ENCODE results near the gene STX12.
"Not testable (repeated sequence)": the region's sequence is repeated elsewhere in the genome, so short reads cannot be mapped to it uniquely, and the experiment has no call there.

STX12 gene

DNA sequence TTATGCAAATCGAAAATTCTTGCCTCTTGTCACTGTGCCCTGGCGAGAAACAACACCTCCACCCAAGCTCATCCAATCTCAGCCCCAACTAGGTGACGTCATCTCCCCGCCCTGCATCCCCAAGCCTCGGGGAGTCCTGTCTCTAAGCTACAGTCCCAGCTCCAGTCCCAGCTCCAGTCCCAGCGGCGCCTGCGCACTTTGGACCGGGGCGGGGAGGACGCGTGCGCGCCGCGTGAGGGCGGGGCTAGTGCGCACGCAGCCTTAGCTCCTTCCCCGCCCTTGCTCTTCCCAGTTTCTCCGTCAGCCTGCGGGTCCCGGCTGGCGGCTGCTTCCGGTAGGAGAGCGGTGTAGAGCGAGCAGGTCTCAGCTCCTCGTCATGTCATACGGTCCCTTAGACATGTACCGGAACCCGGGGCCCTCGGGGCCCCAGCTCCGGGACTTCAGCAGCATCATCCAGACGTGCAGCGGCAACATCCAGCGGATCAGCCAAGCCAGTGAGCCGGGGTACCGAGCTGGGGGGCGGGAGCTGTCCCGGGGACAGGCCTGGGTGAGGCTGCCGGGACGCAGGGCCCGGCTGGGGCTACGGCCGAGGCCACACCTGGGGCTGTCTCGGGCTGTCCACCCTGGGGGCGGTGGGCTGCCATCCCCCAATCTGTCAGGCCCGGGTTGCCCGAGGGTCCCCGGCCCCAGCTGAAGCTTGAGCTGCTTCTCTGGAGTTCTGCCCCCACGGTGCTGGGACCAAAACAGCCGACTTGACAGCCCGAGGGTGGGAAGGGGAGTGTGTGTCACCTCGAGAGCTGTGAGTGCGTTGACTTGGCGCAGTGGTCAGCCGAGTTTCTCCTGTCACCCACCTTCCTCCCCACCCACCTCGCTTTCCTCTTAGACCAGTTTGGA lies at the start of gene STX12:
Gene STX12 (plus strand): TSS at position 288 of the 894 bp plus-strand sequence. CDS start 89 bp downstream, at position 377.
- peak; percentile 98 for DNase-seq

DNA sequence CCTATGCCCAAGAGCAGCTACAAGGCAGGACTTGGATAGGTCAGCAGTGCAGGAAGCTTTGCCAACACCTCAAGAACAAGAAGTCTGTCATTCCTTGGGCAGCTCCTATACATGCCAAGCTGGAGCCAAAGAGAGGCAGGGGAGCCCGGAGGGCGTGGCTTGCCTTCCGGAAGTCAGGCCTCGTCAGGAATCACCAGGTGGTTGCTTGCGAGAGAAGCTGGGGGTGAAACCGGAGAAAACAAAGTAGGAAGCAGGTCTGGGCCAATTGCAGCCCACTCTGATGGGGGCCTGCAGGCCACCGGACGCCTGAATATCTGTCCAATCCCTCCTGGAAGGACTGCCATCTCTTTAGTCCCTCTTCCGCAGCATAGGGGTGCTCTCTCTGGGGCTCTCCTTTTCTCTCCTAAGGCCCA lies 48.1 kb upstream of the STX12 start:
- no peak for DNase-seq

DNA sequence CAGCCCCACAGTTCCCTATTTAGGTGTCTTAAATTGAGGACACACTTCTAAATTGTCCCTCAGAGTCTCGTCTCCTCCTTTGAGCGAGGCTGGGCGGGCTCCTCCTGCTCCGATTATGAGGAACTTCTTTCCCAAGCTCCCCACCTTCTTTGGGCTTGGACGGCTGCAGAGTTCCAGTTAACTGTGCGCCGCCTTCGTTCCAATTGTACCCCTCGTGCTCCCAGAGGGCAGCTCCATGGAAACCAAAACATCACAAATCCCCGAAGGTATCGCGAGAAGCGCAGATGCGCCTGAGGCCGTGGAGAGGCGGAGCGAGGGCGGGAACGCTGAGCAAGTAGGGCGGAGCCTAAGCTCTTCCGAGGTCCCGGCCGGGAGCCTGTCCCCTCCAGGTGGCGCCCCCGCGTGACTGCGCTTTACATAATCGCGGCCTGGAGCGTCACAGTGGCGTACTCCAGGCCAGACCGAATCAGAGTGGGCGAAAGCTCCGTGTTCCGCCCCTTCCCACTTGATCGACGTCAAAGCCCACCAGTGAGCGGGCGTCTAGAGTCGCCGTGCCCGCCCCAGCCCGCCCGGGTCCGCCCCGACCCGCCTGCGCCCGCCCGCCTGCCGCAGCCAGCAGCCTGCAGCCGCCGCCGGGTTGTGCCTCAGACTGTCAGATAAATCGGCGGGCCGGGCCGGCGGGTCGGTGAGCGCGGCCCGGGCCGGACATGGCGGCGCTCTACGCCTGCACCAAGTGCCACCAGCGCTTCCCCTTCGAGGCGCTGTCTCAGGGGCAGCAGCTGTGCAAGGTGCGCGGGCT lies 47.4 kb upstream of the STX12 start, which contains the start of gene FAM76A:
Gene FAM76A (plus strand): TSS at position 588 of the 799 bp plus-strand sequence. CDS start 120 bp downstream, at position 708.
- peak; percentile 100 for DNase-seq

DNA sequence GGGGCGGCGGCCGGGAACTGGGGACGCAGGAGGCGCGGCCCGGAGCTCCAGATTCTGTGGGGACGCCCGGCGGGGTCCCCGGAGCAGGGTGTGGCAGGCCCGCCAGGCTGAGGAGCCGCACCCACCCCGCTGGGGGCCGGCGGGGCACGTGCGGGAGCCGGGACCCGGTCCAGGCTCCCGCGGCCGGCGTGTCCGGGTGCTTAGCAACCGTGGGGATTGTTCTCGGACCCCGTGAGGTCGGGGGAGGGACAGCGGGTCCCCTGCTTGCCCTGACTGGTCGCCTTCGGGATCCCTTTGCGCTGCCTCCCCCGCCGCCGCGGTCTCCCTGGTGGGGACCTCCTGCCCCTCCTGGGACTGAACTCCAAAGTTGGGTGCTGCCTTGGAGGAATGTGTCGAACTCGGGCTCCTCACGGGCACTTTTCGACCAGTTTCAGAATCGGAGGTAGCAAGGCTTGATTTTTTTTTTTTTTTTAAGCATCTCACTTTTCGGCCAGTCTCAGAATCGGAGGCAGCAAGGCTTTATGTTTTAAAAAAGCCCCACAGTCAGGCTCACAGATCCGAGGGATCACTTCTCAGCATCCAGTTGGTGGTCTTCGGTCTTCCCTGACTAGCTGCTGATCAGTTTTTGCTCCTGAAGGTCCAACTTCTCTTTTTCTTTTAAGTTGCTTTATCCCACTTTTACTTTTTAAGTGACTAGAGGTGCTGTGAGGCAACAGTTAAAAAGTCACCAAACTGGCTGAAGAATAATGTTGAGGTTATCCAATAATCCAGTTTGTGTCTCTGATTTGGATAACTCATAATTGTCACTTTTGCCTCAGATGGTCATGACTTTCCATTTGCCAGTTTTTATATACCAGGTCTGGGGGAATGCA lies 46.6 kb upstream of the STX12 start:
- peak; percentile 73 for DNase-seq

DNA sequence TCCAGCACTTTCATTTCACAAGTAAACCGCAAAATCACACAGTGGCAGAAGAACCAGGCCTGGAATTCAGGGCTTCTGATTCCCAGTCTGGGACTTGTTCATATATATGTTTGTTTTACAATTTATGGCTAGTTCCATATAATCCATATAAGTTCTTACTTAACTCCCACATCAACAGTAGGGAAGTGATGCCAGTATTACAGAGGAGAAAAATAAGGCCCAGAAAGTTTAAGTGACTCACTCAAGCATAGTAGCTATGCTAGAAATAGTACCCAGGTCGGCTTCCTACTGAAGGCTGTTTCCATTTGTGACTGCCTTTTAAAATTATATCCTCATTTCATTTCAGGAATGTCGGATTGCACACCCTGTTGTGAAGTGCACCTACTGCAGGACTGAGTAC lies 45.9 kb upstream of the STX12 start:
- DNase-seq = no peak

DNA sequence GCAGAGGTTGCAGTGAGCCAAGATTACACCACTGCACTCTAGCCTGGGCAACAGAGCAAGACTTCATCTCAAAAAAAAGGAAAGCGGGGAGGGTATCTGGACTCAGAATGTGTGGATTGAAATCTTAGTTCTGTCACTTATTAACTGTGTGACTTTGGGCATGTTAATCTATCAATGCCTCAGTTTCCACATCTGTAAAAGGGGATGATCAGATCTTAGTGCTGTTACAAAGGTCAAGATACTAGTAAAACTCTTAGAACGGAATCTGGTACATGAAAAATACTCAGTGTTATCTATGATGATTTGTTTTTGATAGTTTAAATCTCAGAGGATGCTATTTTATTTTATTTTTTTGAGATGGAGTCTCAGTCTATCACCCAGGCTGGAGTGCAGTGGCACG lies 36.8 kb upstream of the STX12 start:
- DNase-seq = no peak

DNA sequence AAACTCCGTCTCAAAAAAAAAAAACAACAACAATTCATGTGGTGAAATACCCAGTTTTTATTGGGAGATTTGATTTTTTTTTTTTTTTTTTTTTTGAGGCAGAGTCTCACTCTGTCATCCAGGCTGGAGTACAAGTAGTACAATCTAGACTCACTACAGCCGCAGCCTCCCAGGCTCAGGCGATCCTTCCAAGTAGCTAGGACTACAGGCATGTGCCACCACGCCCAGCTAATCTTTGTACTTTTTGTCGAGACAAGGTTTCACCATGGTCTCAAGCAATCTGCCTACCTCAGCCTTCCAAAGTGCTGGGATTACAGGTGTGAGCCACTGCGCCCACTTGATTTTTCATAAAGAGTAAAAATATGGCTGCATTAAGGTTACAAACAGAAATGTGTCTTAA lies 31.9 kb upstream of the STX12 start:
- DNase-seq = no peak

DNA sequence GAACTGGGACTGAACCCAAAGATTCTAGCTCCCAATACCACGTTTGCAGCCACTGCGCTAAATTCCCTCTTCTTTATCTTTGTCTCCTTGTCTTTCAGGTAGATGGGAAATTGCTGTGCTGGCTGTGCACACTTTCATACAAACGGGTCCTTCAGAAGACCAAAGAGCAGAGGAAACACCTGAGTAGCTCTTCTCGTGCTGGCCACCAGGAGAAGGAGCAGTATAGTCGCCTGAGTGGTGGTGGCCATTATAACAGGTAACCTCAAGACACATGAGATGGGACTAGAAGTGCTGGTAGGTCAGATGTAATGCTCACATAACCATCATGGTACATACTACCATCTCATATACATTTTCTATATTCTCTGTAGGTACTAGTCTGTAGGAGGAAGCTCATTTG lies 28.5 kb upstream of the STX12 start:
- no peak for DNase-seq

DNA sequence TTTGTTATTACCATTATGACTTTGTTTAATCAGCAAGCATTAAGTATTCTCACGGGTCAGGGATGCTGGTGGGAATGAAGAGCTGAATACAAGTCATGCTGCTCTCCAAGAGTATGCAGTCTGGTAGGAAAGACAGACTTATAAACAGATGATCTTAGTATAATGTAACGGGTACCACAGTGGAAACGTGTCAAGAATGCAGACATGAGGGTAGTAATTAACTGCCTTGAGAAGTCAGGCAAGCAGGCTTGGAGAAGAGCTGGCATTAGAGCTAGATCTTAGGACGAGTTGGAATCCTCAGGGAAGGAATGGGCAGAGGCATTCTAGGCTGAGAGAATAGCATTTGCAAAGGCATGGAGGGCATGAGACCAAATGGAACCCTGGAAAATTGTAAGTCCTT lies 27.6 kb upstream of the STX12 start:
- no peak for DNase-seq

DNA sequence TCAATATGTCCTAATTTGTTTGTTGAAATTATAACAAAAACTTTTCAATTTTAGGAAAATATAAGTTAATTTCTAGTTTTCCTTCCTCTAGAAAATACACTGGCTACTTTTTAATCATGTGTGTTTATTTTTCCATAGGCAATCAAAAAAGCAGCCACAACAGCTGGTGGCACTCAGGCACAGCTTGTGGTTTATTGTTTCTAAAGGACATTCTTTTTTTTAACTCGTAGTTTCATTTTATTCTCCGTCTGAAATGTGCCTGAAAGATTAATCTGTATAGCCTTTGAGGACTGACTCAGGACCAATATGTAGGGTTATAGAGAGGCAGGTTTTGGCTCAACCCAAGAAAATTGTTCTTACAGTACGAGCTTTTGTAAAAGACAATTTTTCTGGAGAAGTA lies 20.7 kb upstream of the STX12 start:
- peak; percentile 10 for DNase-seq

DNA sequence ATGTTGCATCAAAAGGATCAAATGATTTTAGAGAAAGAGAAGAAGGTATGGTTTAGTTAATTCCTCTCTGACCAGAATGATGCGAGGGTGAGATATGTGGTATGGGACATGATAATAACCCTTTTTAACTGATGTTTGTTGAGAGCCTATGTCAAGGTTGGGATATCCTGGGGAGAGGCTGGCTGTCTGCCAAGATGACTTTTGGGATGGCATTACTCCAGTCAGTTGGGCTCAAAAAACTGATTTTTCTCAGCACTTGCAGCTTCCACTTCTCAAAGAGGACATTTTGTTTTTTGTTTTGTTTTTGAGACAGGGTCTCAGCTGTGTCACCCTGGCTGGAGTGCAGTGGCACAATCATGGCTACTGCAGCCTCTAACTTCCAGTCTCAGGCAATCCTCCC lies 17.7 kb upstream of the STX12 start:
- no peak for DNase-seq

DNA sequence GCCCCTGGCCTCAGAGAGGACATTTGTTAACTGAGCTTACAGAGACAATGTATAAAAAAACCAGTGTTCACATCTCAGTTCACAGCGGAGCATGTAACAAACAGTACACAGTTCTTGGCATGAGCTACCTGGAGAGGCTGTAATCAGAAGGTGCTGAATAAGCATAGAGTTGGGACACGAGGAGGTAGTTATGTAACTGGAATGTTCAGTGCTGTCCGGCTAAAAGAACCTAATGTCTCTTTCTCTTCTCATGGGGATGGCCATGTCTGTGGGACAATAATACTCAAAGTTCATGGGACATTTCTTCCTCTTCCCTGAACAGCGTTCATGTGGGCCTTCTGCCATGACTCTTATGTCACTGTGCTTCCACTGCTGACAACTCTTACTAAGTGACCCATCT lies 17.2 kb upstream of the STX12 start:
- DNase-seq = no peak

DNA sequence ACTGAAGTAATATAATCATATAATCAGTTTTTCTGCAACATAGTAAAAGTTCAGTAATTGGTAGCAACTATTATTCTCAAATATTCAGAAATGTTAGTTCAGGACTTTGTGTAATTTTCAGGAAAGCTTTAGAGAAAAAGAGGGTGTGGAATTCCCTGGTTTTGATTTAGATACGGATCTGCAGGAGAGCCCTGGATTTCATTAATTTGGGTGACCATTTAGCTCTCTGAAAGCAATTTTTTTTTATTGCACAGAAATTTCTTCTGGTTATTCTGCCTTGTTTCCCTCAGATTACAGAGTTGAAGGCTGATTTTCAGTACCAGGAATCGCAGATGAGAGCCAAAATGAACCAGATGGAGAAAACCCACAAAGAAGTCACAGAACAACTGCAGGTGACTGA lies 13.8 kb upstream of the STX12 start:
- DNase-seq = no peak

DNA sequence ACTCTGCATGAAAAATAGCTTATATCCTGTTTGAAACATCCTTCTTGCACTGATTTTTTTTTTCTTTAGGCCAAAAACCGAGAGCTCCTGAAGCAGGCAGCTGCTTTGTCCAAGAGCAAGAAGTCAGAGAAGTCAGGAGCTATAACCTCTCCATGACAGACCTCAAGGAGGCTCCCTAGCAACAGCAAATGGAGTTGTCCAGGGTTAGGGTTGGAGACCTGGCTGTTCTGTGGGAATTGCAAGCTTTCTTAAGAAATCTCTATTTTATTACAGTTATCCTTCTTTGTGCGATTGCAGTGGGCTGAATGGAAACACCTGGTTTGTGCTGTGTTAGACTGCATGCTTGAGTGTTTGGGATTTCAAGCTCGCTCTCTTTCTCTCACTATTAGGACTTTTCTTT lies 12.6 kb upstream of the STX12 start:
- no peak for DNase-seq

DNA sequence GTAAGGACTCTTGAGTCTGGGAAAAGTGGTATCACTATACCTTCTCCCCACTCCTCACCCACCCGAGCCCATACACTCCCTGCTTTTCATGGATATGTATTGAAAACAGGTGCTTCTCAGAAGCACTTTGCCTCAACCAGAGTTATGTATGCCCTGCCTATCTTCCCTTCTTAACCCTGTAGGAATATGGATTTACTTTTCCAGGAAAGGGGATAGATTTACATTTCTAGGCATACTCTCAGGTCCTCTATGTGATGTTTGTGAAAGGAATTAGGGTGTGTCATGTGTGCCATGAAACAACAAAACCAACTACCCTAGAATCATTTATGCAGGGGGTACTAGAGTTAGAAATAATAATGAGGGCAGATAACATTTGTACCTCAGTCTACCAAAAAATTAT lies 11.0 kb upstream of the STX12 start:
- DNase-seq = no peak

DNA sequence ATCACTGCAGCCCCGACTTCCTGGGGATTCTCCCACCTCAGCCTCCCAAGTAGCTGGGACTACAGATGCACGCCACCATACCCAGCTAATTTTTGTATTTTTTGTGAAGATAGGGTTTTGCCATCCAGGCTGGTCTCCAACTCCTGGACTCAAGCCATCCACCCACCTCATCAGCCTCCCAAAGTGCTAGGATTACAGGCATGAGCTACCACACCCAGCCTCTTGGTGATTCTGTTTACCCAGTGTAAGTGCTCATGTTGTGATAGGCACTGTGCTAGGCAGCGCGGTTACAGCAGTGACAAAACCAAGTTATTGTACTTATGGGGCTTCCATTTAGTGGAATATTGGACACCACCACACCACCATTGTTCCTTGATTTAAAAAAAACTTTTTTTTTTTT lies 9.7 kb upstream of the STX12 start:
- peak; percentile 11 for DNase-seq

DNA sequence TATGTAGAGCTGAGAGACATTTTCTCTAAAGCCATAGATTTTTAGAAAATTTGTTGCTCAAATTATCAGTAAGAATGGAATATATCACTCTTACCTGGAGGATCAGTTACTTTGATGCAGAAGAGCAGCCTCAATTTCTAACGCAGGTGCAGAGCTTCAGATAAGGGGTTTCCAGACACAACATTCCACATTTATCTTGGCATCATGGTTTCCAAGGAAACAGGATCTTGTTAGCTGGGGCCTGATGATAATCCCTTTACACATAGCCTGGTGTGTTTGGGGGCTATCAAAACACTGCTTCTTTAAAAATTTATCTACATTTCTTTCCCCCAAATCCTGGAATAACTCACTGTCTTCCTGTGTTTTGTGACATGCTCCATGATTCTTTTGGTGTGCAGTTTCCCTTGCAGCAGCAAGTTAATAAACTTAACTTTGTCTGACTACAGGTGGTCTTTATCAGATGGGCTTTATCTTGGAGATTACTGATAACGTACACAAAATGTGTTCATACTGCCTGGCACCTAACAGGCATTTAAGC lies 2.7 kb upstream of the STX12 start:
- DNase-seq = no peak

DNA sequence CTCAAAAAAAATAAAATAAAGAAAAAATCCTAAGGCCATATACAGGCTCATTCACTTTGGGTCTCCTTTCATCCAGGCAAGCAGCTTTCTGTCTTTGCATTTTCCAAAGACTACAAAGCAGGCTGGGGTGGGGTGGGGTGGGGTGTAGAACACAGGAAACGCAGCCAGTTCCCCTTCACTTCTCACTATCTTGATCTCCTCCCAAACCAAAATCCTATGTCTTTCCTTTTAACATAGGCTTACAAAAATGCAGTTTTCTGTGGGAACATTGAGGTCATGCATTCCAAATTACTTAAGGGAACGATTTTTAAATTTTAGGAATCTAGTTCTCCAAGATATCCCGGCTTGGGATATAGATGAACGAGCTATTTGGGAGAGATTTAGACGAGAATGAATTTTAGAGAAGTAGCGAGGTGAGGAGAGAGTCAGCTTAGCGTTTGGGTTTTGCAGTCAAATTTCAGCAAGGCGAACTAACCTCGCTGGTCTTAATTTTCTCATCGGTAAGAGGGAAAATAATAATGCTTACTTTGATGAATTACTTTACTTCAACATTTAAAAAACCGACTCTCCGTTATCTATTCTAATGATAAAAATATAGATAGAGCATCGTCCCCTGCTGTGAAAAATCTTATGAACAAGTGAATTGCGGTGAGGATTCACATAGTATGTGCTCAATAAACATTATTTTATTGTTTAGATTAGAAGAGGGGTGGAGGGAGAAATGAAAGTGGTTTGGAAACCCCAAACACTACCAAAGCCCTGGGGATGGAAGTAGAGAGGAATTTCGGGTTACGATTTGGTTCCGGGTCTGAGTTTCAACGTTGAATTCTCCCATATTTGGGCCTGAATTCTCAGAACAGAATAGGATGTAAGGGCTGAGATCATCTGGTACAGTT lies 735 bp upstream of the STX12 start:
- peak; percentile 24 for DNase-seq

DNA sequence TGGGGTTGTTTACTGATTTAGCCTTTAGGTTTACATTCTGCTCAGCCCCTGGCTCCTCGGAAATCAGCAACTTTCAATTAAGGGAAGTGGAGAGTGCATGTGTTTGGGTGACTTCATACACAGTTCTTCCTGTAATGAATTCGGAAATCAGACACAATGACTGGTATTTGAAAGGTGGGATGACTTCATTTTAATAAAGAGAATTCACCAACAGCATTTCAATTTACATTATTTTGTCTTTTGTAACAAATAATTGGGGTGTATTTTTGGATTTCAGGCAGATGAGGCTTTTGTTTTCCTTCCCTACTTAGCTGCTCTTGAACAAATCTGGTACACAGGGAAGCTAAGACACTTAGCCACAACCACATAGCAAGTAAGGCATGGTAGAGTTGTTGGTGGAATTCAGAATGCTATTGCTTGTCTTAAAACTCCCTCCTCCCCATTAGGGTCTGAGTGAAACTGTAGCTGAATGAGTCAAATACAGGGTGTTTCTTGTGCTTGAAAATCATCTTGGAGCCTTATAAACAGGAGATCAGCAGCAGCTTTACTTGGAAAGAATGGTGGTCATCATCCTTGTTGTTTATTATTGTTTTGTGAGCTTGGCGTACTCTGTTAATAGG lies 917 bp downstream of the STX12 start:
- DNase-seq = peak; percentile 57

DNA sequence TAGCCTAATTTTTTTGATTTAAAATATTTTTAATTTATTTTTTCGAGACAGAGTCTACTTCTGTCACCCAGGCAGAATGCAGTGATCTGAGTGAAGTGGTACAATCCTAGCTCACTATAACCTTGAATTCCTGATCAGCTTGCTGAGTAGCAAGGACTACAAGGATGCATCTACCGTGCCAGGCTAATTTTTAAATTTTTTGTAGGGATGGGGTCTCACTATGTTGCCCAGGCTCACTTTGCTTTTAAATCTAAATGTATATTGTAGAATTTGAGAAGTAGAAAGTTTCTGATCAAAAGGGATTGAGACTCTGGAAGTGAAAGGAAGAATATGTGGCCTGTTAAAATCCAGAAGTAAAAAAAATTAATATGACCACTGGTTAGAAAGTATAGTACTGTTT lies 1.6 kb downstream of the STX12 start:
- no peak for DNase-seq

DNA sequence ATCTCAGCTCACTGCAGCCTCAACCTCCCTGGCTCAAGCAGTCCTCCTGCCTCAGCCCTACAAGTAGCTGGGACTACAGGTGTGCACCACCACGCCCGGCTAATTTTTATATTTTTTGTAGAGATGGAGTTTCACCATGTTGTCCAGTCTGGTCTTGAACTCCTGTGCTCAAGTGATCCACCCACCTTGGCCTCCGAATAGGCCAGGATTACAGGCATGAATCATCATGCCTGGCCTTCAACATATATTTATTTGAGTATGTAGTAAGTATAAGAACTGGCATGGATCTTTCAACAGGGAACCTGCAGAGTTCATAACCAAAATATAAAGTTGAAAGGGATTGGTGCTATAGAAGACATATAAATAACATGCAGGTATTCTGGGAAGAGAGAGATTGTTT lies 2.3 kb downstream of the STX12 start:
- DNase-seq = not testable (repeated sequence)
